Stomach (tissue), 4 donors: Measurements from ENCODE around the gene ZFTA.

ENCODE experiments used
- CTCF ChIP-seq, 7 experiments: fragments of 450-650 bp in 4 of 7; fragments of 200-600 bp in 3 of 7; sonication (generic) in 3 of 7; IDR thresholded peaks; one replicate each; pipeline ENCODE4 v1.5.1; 2016 to 2019; ENCODE audit warnings: antibody characterized with exemption in 7 of 7, control low read depth in 2 of 7, mild to moderate bottlenecking in 1 of 7
- EP300 ChIP-seq: sonication (generic); formaldehyde crosslinking; IDR thresholded peaks from one replicate; pipeline ENCODE4 v1.6.1; 2017; ENCODE audit warnings: antibody characterized with exemption
- POLR2A ChIP-seq, 4 donors: fragments of 450-650 bp; IDR thresholded peaks; one replicate each; pipeline ENCODE4 v1.6.1; 2016; ENCODE audit warnings: antibody characterized with exemption in 4 of 4, control low read depth in 2 of 4, mild to moderate bottlenecking in 1 of 4, moderate library complexity in 1 of 4
- POLR2AphosphoS5 ChIP-seq, 3 donors: sonication (generic); formaldehyde crosslinking; IDR thresholded peaks; one replicate each; pipeline ENCODE4 v1.6.1; 2016; ENCODE audit warnings: antibody characterized with exemption in 3 of 3

- TF ChIP-seq POLR2A (IDR thresholded peaks at IDR 0.05) = no peak
- no peak for TF ChIP-seq CTCF (IDR thresholded peaks at IDR 0.05)
- TF ChIP-seq POLR2AphosphoS5 (IDR thresholded peaks at IDR 0.05) = no peak
- TF ChIP-seq EP300 = no peak
These were observed 3.6 kb downstream of the ZFTA start for GRCh38 chr11:63764679-63765647.
